GM12801 (cell line): ENCODE measurements around the gene OR51A7.

Source experiments
- CTCF ChIP-seq: IDR thresholded peaks from one replicate; pipeline ENCODE4 v1.5.1; 2011; ENCODE audit warnings: control low read depth; ENCODE audit not compliant: insufficient read length; ENCODE audit errors: extremely low read depth

OR51A7 gene

GRCh38 chr11:4957396-4957795 lies 53.8 kb downstream of the OR51A7 start:
- TF ChIP-seq CTCF: no peak
